Stimulated activated CD4-positive, alpha-beta T cell treated with anti-CD3 and anti-CD28 coated beads, Interleukin-2, amount 100 ng/mL, for 24 hours (primary cell): Measurements from ENCODE around the gene EIF2A.
"Not testable (repeated sequence)": the region's sequence is repeated elsewhere in the genome, so short reads cannot be mapped to it uniquely, and the experiment has no call there.

ENCODE experiments used
- DNase-seq, 2 donors: peaks; one replicate each; pipeline ENCODE4 v3.0.0-alpha.2; 2020

Gene EIF2A

GRCh38 chr3:150546226-150547044 is at the start of gene EIF2A, which contains the start of gene SERP1:
EIF2A (plus strand) TSS chr3:150546787; CDS start chr3:150546803, 16 bp downstream.
SERP1 (minus strand) TSS chr3:150546496; CDS start chr3:150546135, 361 bp downstream.
- DNase-seq: peak; percentile 98 to 99

GRCh38 chr3:150497956-150498355 is 48.6 kb upstream of the EIF2A start:
- DNase-seq: no peak

DNA sequence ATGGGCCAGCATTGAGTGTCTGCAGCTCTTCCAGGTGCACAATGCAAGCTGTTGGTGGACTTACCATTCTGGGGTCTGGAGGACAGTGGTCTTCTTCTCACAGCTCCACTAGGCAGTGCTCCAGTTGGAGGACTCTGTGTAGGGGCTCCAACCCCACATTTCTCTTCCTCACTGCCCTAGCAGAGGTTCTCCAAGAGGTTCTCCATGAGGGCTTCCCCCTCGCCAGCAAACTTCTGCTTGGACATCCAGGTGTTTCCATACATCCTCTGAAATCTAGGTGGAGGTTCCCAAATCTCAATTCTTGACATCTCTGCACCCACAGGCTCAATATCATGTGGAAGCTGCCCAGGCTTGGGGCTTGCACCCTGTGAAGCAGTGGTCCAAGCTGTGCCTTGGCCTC is 45.6 kb upstream of the EIF2A start:
- DNase-seq: not testable (repeated sequence)

DNA sequence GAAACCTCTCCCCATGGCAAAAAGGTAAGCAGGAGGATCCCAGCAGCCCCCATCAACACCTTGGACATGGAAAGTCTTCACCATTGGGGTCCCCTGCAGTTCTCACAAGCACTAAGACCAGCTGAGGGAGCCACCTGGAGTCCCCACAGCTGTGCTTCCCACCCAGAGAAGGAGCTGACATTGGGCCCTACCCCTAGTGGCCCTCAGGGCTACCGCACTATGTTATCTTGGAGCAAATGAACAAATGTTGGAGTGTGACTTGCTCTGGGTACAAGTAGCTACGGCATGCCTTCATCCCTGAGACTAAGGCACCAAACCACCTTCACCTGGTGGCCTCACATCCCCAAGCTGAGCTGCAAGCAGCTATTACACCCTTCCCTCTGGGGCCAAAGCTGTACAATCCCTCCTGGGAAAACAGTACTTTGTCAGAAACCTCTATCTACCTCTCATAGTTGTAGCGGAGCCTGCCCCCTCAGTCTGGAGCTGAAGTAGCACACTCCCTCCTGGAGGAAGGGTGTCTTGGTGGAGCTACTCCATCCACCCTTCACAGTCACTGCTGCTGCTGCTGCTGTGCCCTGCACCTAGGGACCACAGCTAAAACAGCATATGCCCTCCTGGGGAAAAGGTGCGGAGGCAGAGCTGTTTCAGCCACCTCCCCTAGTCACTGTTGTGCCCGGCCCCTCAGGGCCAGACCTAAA is 43.0 kb upstream of the EIF2A start:
- no peak for DNase-seq

- no peak for DNase-seq
Measured at GRCh38 chr3:150504483-150504882, 42.1 kb upstream of the EIF2A start.

DNA sequence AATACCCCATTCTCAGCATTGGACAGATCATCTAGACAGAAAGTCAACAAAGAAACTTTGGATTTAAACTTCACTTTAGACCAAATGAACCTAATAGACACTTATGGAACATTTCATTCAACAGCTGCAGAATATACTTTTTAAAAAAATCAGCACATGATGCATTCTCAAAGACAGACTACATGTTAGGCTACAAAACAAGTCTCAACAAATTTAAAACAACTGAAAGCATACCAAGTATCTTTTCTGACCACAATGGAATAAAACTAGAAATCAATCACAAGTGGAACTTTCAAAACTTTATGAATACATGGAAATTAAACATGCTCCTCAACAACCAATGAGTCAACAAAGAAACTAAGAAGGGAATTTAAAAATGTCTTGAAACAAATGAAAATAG is 38.2 kb upstream of the EIF2A start:
- DNase-seq: no peak

DNA sequence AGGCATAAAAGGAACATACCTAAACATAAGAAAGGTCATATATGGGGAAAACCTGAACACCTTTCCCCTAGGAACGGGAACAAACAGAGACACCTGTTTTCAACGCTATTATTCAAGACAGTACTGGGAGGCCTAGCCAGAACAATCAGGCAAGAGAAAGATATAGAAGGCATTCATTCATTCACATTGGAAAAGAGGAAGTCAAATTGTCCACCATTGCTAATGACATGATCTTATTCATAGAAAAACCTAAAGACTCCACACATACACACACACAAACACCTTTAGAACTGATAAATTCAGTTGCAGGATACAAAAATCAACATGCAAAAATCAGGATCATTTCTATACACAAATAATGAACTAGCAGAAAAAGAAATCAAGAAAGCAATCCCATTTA is 36.8 kb upstream of the EIF2A start:
- DNase-seq: no peak

GRCh38 chr3:150511122-150511821 is 35.3 kb upstream of the EIF2A start:
- DNase-seq: no peak

DNA sequence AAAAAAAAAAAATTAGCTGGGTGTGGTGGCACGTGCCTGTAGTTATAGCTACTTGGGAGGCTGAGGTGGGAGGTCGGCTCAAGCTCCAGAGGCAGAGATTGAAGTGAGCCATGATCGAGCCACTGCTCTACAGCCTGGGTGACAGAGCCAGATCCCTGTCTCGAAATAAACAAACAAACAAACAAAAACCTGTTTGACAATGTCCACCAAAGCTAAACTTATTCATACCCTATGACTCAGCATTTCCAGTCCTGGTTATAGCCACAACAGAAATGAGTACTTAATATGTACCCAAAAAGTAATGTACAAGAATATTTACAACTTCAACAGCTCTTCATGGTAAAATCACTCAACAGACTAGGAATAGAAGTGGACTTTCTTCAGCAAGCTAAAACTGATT is 31.4 kb upstream of the EIF2A start:
- no peak for DNase-seq

DNA sequence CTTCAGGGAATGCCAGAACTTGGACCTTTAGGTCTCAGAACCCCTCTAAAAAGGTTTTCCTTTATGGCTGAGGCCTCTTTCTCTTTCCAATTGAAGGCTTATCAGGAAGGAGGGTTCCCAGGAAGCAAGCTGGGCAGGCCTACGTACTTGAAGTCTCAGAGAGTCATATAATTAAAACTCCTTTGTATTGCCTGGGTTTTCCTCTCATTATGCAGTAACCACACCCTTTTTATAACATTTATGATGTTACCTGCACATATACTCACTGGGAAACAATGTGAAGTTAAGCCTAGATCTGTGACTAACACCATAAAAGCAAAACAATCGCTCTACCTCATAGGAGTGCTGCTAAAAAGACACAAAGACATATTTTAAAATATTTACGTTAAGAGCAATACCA is 27.6 kb upstream of the EIF2A start:
- no peak for DNase-seq

DNA sequence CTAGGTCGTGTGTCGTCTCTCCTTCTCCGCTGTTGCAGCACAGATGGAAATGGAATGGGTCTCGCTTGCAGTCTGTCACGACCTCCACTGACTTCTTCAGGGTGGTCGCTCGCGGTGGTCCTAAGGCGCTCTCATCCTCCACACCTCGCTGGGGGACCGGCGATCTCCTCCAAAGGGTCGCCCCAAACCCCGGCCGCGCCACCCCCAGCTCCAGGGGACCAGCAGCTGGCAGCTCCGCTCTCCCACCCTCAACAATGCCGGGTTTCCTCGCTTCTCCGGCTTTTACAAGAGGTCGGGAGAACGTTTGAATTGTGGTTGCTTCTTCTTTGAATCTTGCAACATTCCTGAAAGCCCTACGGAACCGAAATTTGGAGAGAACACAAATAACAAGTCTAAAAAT is 26.2 kb upstream of the EIF2A start:
- DNase-seq: no peak

GRCh38 chr3:150521463-150521862 is 25.1 kb upstream of the EIF2A start:
- no peak for DNase-seq

DNA sequence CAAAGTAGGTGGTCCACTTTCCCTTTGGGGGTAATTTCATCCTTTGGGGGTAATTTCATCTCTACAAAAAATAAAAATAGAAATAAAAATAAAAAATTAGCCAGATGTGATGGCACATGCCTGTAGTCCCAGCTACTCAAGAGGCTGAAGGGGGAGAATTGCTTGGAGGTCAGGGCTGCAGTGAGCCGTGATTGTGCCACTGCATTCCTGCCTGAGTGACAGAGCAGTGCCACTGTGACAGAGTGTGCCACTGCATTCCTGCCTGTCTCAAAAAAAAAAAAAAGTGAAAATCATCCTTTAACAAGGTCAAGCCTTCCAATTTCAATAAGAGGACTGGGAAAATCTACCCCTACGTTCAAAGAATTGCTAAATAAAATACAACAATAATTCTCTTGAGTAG is 23.0 kb upstream of the EIF2A start:
- no peak for DNase-seq

- no peak for DNase-seq
Measured at GRCh38 chr3:150527464-150528255, 18.9 kb upstream of the EIF2A start.

DNA sequence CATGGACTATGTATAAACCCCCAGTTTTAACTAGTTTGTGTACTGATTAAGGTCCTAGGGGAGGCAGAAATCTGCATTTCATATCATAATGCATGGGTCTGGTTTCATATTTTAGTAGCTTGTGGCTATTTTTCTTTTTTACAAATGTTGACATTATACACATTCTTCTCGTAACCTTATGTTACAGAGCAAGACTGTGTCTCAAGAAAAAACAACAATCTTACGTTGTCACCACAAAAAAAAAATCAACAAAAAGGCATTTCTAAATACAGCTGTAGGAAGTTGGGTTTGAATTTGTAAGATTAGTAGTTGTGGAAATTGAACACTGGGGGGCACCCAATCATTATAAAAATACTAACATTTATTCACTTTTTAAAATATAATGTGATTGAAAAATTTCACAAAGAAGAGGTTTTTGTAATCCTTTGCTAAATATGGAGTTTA is 18.2 kb upstream of the EIF2A start:
- no peak for DNase-seq

- DNase-seq: no peak
Measured at GRCh38 chr3:150531775-150532174, 14.8 kb upstream of the EIF2A start.

- no peak for DNase-seq
Measured at GRCh38 chr3:150535204-150535603, 11.4 kb upstream of the EIF2A start.

GRCh38 chr3:150538324-150539208 is 8.0 kb upstream of the EIF2A start:
- DNase-seq: no peak

DNA sequence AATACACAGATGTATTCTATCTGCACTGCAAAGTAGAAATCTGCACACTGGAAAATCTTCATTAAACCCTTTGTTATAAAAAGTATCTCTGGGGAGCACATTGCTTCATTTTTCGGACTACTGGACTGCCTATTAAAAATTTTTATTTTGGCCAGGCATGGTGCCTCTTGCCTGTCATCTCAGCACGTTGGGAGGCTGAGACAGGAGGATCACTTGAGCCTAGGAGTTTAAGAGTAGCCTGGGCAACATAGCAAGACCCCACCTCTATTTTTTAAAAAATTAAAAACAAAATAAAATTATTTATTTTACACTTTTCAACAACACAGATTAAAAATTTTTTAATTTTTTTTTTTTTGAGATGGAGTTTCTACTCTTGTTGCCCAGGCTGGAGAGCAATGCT is 6.3 kb upstream of the EIF2A start:
- no peak for DNase-seq

- DNase-seq: no peak
Measured at GRCh38 chr3:150540991-150541390, 5.6 kb upstream of the EIF2A start.

- DNase-seq: no peak
Measured at GRCh38 chr3:150543128-150543527, 3.5 kb upstream of the EIF2A start.

- no peak for DNase-seq
Measured at GRCh38 chr3:150543531-150543930, 3.1 kb upstream of the EIF2A start.
